HG03025 (cell line): ENCODE results near the gene CELF2.

Experiments used
- ATAC-seq: cut with Tn5 transposase; IDR thresholded peaks from one replicate; pipeline ENCODE4 v1.9.1; 2021; ENCODE audit warnings: mild to moderate bottlenecking, moderate library complexity; ENCODE audit not compliant: unreplicated experiment, low FRiP score

CELF2 gene

GRCh38 chr10:11237571-11237970, 219.9 kb downstream of the CELF2 start:
- ATAC-seq = no peak

GRCh38 chr10:11238893-11239292, 221.2 kb downstream of the CELF2 start:
- no peak for ATAC-seq

GRCh38 chr10:11240641-11241040, 223.0 kb downstream of the CELF2 start:
- ATAC-seq = no peak

GRCh38 chr10:11242443-11243387, 225.0 kb downstream of the CELF2 start:
- ATAC-seq = peak; percentile 50

GRCh38 chr10:11243425-11244222, 226.0 kb downstream of the CELF2 start:
- ATAC-seq = no peak

- ATAC-seq = no peak
Measured at GRCh38 chr10:11245095-11245479, 227.4 kb downstream of the CELF2 start.

- ATAC-seq = peak; percentile 31
Measured at GRCh38 chr10:11245510-11245909, 227.8 kb downstream of the CELF2 start.

GRCh38 chr10:11245981-11246590, 228.4 kb downstream of the CELF2 start:
- no peak for ATAC-seq

GRCh38 chr10:11246752-11247467, 229.2 kb downstream of the CELF2 start:
- peak; percentile 27 for ATAC-seq

- ATAC-seq = no peak
Measured at GRCh38 chr10:11249152-11249807, 231.6 kb downstream of the CELF2 start.

GRCh38 chr10:11249808-11250195, 232.1 kb downstream of the CELF2 start:
- no peak for ATAC-seq

GRCh38 chr10:11250304-11250703, 232.6 kb downstream of the CELF2 start:
- no peak for ATAC-seq

GRCh38 chr10:11252887-11253286, 235.2 kb downstream of the CELF2 start:
- ATAC-seq = no peak

GRCh38 chr10:11253385-11254002, 235.8 kb downstream of the CELF2 start:
- no peak for ATAC-seq

- ATAC-seq = no peak
Measured at GRCh38 chr10:11255156-11255555, 237.5 kb downstream of the CELF2 start.

GRCh38 chr10:11255796-11256444, 238.2 kb downstream of the CELF2 start:
- ATAC-seq = no peak

GRCh38 chr10:11256896-11257295, 239.2 kb downstream of the CELF2 start:
- no peak for ATAC-seq

GRCh38 chr10:11257440-11258090, 239.9 kb downstream of the CELF2 start:
- no peak for ATAC-seq
